Stomach smooth muscle (tissue), 2 donors: Measurements from ENCODE around the gene SIK3.
"Not testable (repeated sequence)": the region's sequence is repeated elsewhere in the genome, so short reads cannot be mapped to it uniquely, and the experiment has no call there.

Experiments
- H3K27ac ChIP-seq: one replicate; pipeline ENCODE4 v1.7.0; 2013; ENCODE audit warnings: mild to moderate bottlenecking, low read length, inconsistent platforms
- H3K27me3 ChIP-seq, 2 donors: one replicate each; pipeline ENCODE4 v1.7.0; 2013; ENCODE audit warnings: low read length in 2 of 2; ENCODE audit not compliant: insufficient read depth in 2 of 2, control insufficient read depth in 1 of 2
- H3K36me3 ChIP-seq, 2 donors: one replicate each; pipeline ENCODE4 v1.7.0; 2013; ENCODE audit warnings: low read length in 2 of 2; ENCODE audit not compliant: control insufficient read depth in 2 of 2, insufficient read depth in 2 of 2
- H3K4me1 ChIP-seq: one replicate; pipeline ENCODE4 v1.7.0; 2013; ENCODE audit warnings: low read length; ENCODE audit not compliant: control insufficient read depth, insufficient read depth
- H3K4me3 ChIP-seq, 2 donors: one replicate each; pipeline ENCODE4 v1.7.0; 2013; ENCODE audit warnings: low read length in 2 of 2
- H3K9ac ChIP-seq, 2 donors: one replicate each; pipeline ENCODE4 v1.7.0; 2013; ENCODE audit warnings: low read length in 2 of 2, mild to moderate bottlenecking in 1 of 2
- H3K9me3 ChIP-seq, 2 donors: one replicate each; pipeline ENCODE4 v1.7.0; 2013; ENCODE audit warnings: low read length in 2 of 2; ENCODE audit not compliant: control insufficient read depth in 2 of 2
- donor health status: healthy.
- donor health status: Pancreatic carcinoma.

SIK3 gene

GRCh38 chr11:117058761-117059261 lies 39.4 kb downstream of the SIK3 start:
- H3K4me1 ChIP-seq = peaks cover 3% of the 10 kb centered on the region
- no peak overlapping the region for H3K27ac ChIP-seq

GRCh38 chr11:117057727-117058126 lies 40.5 kb downstream of the SIK3 start:
- H3K4me1 ChIP-seq = peaks cover 4% of the 10 kb centered on the region
- no peaks in the 10 kb centered on the region for H3K36me3 ChIP-seq
- H3K27me3 ChIP-seq = no peaks in the 10 kb centered on the region
- no peak overlapping the region for H3K4me3 ChIP-seq
- no peaks in the 10 kb centered on the region for H3K9me3 ChIP-seq
- H3K9ac ChIP-seq = no peak overlapping the region
- H3K27ac ChIP-seq = no peak overlapping the region

More at GRCh38 chr11:117058761-117059261, 39.4 kb downstream of the SIK3 start:
- Histone ChIP-seq H3K9ac (no peak overlapping the region), H3K4me3 (no peak overlapping the region), H3K9me3 (no peaks in the 10 kb centered on the region), H3K27me3 (no peaks in the 10 kb centered on the region), H3K36me3 (no peaks in the 10 kb centered on the region)

DNA sequence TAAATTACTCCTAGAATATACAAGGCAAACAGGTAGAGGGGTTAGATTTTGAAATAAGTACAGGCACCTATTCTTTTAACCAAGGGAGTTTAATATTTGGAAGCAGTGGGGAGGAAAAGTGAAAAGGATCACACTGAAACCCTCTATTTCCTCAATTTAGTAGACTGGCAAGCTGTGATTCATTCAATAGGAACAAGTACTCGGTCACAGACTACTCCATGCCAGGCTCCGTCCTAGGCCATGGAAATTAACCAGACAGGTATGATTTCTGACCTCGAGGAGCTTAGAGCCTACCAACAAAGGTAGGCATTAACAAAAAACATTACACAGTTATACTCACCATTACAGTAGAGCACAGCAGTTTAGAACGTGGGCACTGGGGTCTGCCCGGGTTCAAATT lies 40.9 kb downstream of the SIK3 start:
- Histone ChIP-seq H3K27me3 (no peaks in the 10 kb centered on the region), H3K4me1 (peaks cover 7% of the 10 kb centered on the region), H3K27ac (no peak overlapping the region)

DNA sequence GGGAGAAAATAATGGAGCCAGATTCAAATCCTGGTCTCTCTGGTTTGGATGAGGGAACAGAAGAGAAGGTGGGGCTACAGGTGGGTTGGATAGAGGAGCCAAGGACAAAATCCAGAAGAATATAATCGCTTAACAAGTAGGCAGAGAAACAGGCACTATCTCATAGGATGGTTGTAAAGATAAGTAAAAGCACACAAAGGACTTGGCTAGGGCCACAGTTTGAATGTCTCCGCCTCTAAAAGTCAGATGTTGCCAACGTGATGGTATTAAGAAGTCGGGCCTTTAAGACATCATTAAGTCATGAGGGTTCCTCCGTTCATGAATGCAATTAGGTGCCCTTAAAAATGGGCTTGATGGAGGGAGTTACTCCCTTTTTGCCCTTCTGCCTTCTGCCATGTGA lies 42.8 kb downstream of the SIK3 start:
- H3K27me3 ChIP-seq = no peaks in the 10 kb centered on the region
- no peak overlapping the region for H3K4me3 ChIP-seq
- H3K9ac ChIP-seq = no peak overlapping the region
- H3K9me3 ChIP-seq = no peaks in the 10 kb centered on the region
- peaks cover 7% of the 10 kb centered on the region for H3K4me1 ChIP-seq
- H3K27ac ChIP-seq = no peak overlapping the region
- no peaks in the 10 kb centered on the region for H3K36me3 ChIP-seq

More for the DNA sequence above, 40.9 kb downstream of the SIK3 start:
- Histone ChIP-seq H3K9ac (no peak overlapping the region), H3K4me3 (no peak overlapping the region), H3K36me3 (no peaks in the 10 kb centered on the region), H3K9me3 (no peaks in the 10 kb centered on the region)

GRCh38 chr11:117054382-117054781 lies 43.8 kb downstream of the SIK3 start:
- Histone ChIP-seq H3K4me1 (peaks cover 7% of the 10 kb centered on the region), H3K4me3 (no peak overlapping the region), H3K27me3 (no peaks in the 10 kb centered on the region), H3K9ac (no peak overlapping the region), H3K36me3 (no peaks in the 10 kb centered on the region), H3K27ac (no peak overlapping the region), H3K9me3 (no peaks in the 10 kb centered on the region)

GRCh38 chr11:117052196-117053149 lies 45.8 kb downstream of the SIK3 start:
- no peak overlapping the region for H3K27ac ChIP-seq
- H3K36me3 ChIP-seq = no peaks in the 10 kb centered on the region
- no peaks in the 10 kb centered on the region for H3K9me3 ChIP-seq
- H3K9ac ChIP-seq = no peak overlapping the region
- H3K27me3 ChIP-seq = no peaks in the 10 kb centered on the region
- H3K4me1 ChIP-seq = peaks cover 6% of the 10 kb centered on the region
- H3K4me3 ChIP-seq = no peak overlapping the region

GRCh38 chr11:117050121-117050520 lies 48.1 kb downstream of the SIK3 start:
- not testable (repeated sequence) for H3K4me1 ChIP-seq, H3K27me3 ChIP-seq, H3K9me3 ChIP-seq, H3K27ac ChIP-seq, H3K9ac ChIP-seq, H3K4me3 ChIP-seq, H3K36me3 ChIP-seq

GRCh38 chr11:117046627-117047026 lies 51.6 kb downstream of the SIK3 start:
- not testable (repeated sequence) for H3K9me3 ChIP-seq, H3K36me3 ChIP-seq, H3K27ac ChIP-seq, H3K4me1 ChIP-seq, H3K4me3 ChIP-seq, H3K27me3 ChIP-seq, H3K9ac ChIP-seq

GRCh38 chr11:117045956-117046355 lies 52.3 kb downstream of the SIK3 start:
- Histone ChIP-seq H3K4me1 (no peaks in the 10 kb centered on the region), H3K4me3 (no peak overlapping the region), H3K9me3 (no peaks in the 10 kb centered on the region), H3K36me3 (no peaks in the 10 kb centered on the region), H3K9ac (no peak overlapping the region), H3K27me3 (no peaks in the 10 kb centered on the region), H3K27ac (no peak overlapping the region)

DNA sequence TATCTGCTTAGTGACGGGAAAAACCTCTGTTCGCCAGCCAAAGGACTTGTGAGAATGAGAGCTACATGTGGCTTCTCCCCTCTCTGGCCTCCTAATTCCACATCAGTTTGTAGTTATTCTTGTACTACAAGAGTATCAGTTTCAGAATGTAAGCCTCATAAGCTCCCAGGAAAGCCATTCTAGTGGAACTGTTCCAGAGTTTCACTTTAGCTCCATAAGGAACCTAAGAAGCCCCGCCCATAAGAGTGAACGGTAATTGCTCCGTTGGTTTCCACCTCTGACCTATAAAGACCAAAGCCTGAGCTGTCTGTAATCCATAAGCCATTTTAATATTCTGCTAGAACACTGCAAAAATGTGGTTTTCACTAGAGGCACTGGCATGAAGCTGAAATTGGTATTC lies 53.0 kb downstream of the SIK3 start:
- Histone ChIP-seq H3K27ac (no peak overlapping the region), H3K4me3 (no peak overlapping the region), H3K4me1 (no peaks in the 10 kb centered on the region), H3K36me3 (no peaks in the 10 kb centered on the region), H3K9me3 (no peaks in the 10 kb centered on the region), H3K9ac (no peak overlapping the region), H3K27me3 (no peaks in the 10 kb centered on the region)
